GM12875 (cell line): Measurements from ENCODE around the gene CARD10.

Source experiments
- H3K4me3 ChIP-seq: one replicate; pipeline ENCODE4 v1.5.1; 2011; ENCODE audit warnings: low read depth, low read length, control low read depth
- CTCF ChIP-seq: IDR thresholded peaks from 2 replicates; pipeline ENCODE4 v1.5.1; 2011; ENCODE audit warnings: low read depth, mild to moderate bottlenecking, control low read depth, inconsistent platforms, low read length, moderate library complexity, borderline replicate concordance; ENCODE audit not compliant: insufficient read depth

CARD10 gene

DNA sequence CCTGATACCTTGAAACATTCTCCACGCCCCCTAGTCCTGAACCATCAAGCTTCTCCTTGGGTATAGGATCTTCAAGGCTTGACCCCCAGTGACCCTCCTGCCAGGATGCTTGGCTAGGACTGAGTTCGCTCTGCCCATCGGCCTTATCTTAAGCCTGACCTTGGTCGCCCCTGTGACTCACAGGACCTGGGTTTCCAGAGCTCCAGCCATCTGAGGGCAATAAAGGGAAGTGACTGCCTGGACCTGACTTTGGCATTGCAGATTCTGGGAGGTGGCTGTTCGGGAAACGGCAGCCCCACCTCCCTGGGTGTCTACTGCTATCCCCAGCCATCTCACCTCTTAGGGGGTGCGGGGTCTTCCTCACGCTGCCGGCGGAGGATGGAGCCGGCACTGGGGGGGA is 15.4 kb downstream of the CARD10 start:
- H3K4me3 ChIP-seq = no peak overlapping the region
- no peak for TF ChIP-seq CTCF

DNA sequence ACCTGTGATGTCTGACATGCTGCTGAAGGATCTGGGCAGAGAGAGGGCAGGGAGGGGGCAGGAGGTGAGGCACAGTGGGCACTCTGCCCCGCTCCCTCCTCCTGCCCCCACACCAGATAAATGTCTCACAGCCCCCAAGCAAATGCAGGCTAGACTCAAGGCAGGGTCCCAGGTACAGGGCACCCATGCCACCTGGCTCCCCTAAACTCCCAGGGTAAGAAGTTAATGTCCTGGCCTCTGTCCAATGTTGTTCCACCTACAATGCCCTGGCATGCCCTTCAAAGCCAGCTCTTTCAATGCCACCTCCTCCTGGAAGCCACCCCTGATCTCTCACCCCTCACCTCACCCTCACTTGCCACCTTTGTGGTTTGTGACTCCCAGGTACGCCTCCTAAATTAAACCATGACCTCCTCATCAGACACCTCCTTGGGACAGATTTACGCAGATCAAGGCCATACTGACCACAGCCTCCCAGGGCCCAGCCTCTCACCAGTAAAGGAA is 16.0 kb downstream of the CARD10 start:
- no peak for TF ChIP-seq CTCF
- H3K4me3 ChIP-seq = no peak overlapping the region

DNA sequence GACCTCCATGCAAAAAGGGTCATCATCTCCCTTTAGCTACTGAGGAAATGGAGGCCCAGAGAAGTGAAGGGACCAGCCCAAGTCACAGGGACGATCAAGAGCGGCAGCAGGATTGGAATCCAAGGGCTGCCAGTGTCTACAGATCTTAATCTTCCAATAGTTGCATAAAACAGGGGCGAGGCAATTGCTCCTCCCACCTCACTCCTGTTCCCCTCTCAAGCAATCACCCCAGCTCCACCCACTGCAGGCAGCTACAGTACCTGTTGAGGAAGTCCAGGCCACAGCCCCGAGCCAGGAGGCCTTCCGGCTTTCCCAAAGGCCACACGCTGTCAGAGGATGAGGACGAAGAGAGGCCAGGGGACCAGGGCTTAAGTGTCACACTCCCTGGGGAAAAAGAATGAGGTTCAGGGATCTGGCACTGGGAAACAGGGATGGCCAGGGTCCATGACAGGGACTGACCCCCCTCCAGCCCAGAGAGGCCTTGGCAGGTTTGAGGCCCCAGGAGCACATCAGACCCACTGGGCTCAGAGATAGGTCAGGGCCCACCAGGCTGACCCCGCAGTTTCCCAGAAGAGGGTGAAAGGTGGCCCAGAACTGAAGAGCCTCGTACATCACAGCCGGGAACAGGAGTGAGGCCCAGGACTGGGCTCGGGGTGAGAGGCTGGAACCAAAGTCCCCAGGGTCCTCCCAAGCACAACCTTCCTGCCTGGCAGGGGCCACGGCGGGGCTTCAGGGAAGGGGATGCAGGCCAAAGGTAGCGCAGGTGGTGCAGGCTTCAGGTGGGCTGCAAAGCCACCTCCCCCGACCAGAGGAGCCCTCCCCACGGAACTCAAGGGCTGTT is 16.7 kb downstream of the CARD10 start:
- H3K4me3 ChIP-seq = no peak overlapping the region
- TF ChIP-seq CTCF = no peak

DNA sequence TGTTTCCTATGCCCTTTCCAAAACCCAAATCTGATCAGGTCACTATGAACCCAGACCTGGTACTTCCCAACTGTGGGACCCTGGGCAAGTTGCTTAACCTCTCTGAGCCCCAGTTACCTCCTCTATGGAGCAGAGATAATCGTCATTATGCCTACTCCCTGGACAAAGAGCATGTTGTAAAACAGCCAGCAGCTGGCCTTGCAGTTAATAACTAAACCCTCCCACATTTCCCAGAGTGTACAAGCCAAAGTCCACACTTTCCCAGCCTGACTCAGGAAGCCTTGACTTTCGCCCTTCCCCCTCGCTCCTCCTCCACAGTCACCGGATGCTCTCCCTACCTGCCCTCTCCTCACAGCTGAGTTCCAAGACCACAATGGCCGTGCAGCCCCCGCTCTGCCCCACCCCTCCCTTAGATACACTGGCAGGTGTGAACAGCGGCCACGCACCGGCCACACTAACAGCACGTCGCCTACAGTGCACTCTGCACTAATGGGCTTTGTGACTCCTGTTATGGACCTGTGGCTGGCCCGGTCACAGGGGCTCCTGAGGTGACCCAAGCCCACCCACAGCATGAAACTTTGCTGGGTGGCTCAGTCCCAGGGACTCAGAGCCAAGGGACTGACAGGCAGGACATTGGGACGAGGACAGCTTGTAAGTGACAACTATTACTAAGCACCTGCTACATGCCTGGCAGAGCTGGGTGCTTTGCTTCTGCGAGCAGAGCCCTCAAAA is 17.4 kb downstream of the CARD10 start:
- TF ChIP-seq CTCF = no peak
- H3K4me3 ChIP-seq = no peak overlapping the region

- no peak for TF ChIP-seq CTCF
- H3K4me3 ChIP-seq = no peak overlapping the region
These were observed 18.2 kb downstream of the CARD10 start for GRCh38 chr22:37500745-37501609.

DNA sequence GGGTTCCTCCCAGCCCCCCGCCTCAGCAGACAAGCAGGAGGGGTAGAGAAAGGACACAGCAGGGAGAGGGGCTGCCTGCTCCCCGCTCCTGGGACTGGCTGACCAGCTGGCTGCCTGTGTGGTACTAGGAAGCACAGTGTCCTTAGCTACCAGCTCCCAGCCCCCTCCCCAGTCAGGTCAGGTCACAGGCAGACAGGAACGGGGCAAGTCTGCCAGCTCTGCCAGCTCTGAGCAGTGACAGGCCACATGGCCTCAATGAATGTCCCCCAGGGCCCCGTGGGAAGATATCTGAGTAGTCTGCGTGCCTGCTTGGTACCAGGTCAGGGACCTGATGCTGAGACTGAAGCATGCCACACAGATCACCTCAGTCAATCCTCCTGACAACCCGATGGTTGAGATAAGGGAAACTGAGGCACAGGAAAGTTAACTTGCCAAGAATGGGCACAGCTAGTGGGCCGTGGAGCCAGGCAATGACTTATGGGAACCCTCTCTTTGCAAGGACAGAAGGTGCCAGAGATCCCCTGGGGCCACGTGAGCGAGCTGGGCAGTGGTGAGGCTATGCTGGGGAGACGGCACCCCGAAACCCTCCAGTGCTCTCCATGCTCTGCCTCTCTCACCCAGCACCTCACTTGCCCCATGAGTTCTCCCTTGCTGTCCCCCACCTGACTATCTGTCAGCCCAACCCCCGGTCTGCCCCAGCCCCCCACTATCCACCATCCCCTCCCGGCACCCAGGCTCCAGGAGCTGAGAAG is 19.2 kb downstream of the CARD10 start:
- H3K4me3 ChIP-seq = no peak overlapping the region
- TF ChIP-seq CTCF = no peak
